ENCODE data around the gene MPHOSPH10. TPM values are rescaled to one million over a fixed set of nuclear protein-coding genes. Genes with fewer than 3 reads are reported as not detected.

Gene MPHOSPH10
- total and polyA plus RNA-seq, 2 experiments from 2014 or later = 18.9 to 26.4 TPM

- H3K4me3 ChIP-seq = no peak overlapping the region
- no peaks in the 10 kb centered on the region for H3K79me2 ChIP-seq (ENCODE audit: insufficient read depth)
- 19 to 39% methylated on average over 2 of the region's 2 CpGs for WGBS, 2 experiments (ENCODE audit: low coverage in 1 of 2, low lambda C conversion rate in 2 of 2, missing lambda C conversion rate in 2 of 2)
- in situ Hi-C loops (cut with MboI) = no loop called here
- DNase-seq = no peak
- H3K9me2 ChIP-seq (ENCODE audit: insufficient read depth) = no peaks in the 10 kb centered on the region
- no peak overlapping the region for H3K9ac ChIP-seq
- no peaks in the 10 kb centered on the region for H3K27me3 ChIP-seq (replicated peaks; ENCODE audit: insufficient read depth)
- H3K4me1 ChIP-seq (ENCODE audit: insufficient read depth) = peaks cover 9% of the 10 kb centered on the region; the same call in 1 of the 2 replicates
- H3K36me3 ChIP-seq (ENCODE audit: low read depth) = no peaks in the 10 kb centered on the region
- H3F3A ChIP-seq (ENCODE audit: insufficient read depth) = no peaks in the 10 kb centered on the region
- H3K4me2 ChIP-seq (ENCODE audit: unreplicated experiment) = no peak overlapping the region
- H2AFZ ChIP-seq = no peak overlapping the region
- no peak overlapping the region for H3K27ac ChIP-seq
- H3K9me3 ChIP-seq (ENCODE audit: low read depth) = no peaks in the 10 kb centered on the region
- TF ChIP-seq EZH2 (IDR thresholded peaks at IDR 0.05; ENCODE audit: insufficient read depth, poor library complexity, severe bottlenecking) = no peak
- no peak for TF ChIP-seq EZH2phosphoT487 (IDR thresholded peaks at IDR 0.05; ENCODE audit: insufficient read depth, low read depth)
- no peaks in the 10 kb centered on the region for H4K20me1 ChIP-seq (ENCODE audit: insufficient read depth)
Measured at GRCh38 chr2:71187589-71187988, 57.2 kb downstream of the MPHOSPH10 start.

- in situ Hi-C loops (cut with MboI) = no loop called here
- no peaks in the 10 kb centered on the region for H3K9me3 ChIP-seq (ENCODE audit: low read depth)
- H3K4me3 ChIP-seq = no peak overlapping the region
- H3K27me3 ChIP-seq (replicated peaks; ENCODE audit: insufficient read depth) = no peaks in the 10 kb centered on the region
- H3K4me2 ChIP-seq (ENCODE audit: unreplicated experiment) = no peak overlapping the region
- H3K9me2 ChIP-seq (ENCODE audit: insufficient read depth) = no peaks in the 10 kb centered on the region
- H3K79me2 ChIP-seq (ENCODE audit: insufficient read depth) = no peaks in the 10 kb centered on the region
- peak; percentile 59 for DNase-seq
- H3K27ac ChIP-seq = no peak overlapping the region
- H3F3A ChIP-seq (ENCODE audit: insufficient read depth) = no peaks in the 10 kb centered on the region
- H2AFZ ChIP-seq = no peak overlapping the region
- no peak overlapping the region for H3K9ac ChIP-seq
- no peaks in the 10 kb centered on the region for H3K4me1 ChIP-seq (ENCODE audit: insufficient read depth)
- H4K20me1 ChIP-seq (ENCODE audit: insufficient read depth) = no peaks in the 10 kb centered on the region
- H3K36me3 ChIP-seq (ENCODE audit: low read depth) = no peaks in the 10 kb centered on the region
- WGBS, 2 experiments (ENCODE audit: low coverage in 1 of 2, low lambda C conversion rate in 2 of 2, missing lambda C conversion rate in 2 of 2) = 21 to 28% methylated on average over 3 of the region's 3 CpGs
- no peak for TF ChIP-seq EZH2phosphoT487 (IDR thresholded peaks at IDR 0.05; ENCODE audit: insufficient read depth, low read depth)
Measured at GRCh38 chr2:71190656-71191569, 60.5 kb downstream of the MPHOSPH10 start.

GRCh38 chr2:71191570-71191943 lies 61.1 kb downstream of the MPHOSPH10 start:
- Histone ChIP-seq H3K4me3 (no peak overlapping the region), H2AFZ (no peak overlapping the region), H3K79me2 (ENCODE audit: insufficient read depth) (no peaks in the 10 kb centered on the region), H3K9me2 (ENCODE audit: insufficient read depth) (no peaks in the 10 kb centered on the region), H3K9me3 (ENCODE audit: low read depth) (no peaks in the 10 kb centered on the region), H3K27me3 (replicated peaks; ENCODE audit: insufficient read depth) (0 out of 2 replicates have a peak, but pooled peaks cover 5% of the 10 kb centered on the region), H4K20me1 (ENCODE audit: insufficient read depth) (no peaks in the 10 kb centered on the region), H3K36me3 (ENCODE audit: low read depth) (no peaks in the 10 kb centered on the region), H3K9ac (no peak overlapping the region), H3K4me2 (ENCODE audit: unreplicated experiment) (no peak overlapping the region), H3K27ac (no peak overlapping the region), H3K4me1 (ENCODE audit: insufficient read depth) (no peaks in the 10 kb centered on the region), H3F3A (ENCODE audit: insufficient read depth) (no peaks in the 10 kb centered on the region)
- TF ChIP-seq EZH2 (IDR thresholded peaks at IDR 0.05; ENCODE audit: insufficient read depth, poor library complexity, severe bottlenecking) = no peak
- TF ChIP-seq EZH2phosphoT487 (IDR thresholded peaks at IDR 0.05; ENCODE audit: insufficient read depth, low read depth) = no peak
- no peak for DNase-seq
- in situ Hi-C loops (cut with MboI) = no loop called here
- WGBS, 2 experiments (ENCODE audit: low coverage in 1 of 2, low lambda C conversion rate in 2 of 2, missing lambda C conversion rate in 2 of 2) = 74 to 78% methylated on average over 3 of the region's 3 CpGs

Small RNA genes lying within 50 kb of the gene (small RNA-seq; reads per million reads assigned to genes)
- gene AC007881.1 (ENCODE audit: low read depth, low replicate concordance) = not detected

Other genes starting within 250 kb of the MPHOSPH10 start
- 1.1 and 2.0 TPM in 2 replicates for gene VAX2, start 230.1 kb upstream of the MPHOSPH10 start, total RNA-seq (2014; rRNA removed; shearing (Covaris generic))
- gene VAX2, start 230.1 kb upstream of the MPHOSPH10 start, polyA plus RNA-seq (2016; fragmentation: Nextera tagmentation; extraction: Ambion mirVana) = 0.85 and 1.5 TPM in 2 replicates
- not detected in 2 replicates for gene ATP6V1B1, start 194.7 kb upstream of the MPHOSPH10 start, total RNA-seq (2014; rRNA removed; shearing (Covaris generic))
- 0.60 TPM in 1 of 2 replicates, not detected in the other for gene ATP6V1B1, start 194.7 kb upstream of the MPHOSPH10 start, polyA plus RNA-seq (2016; fragmentation: Nextera tagmentation; extraction: Ambion mirVana)
- not detected in 2 replicates for gene ANKRD53, start 152.0 kb upstream of the MPHOSPH10 start, total RNA-seq (2014; rRNA removed; shearing (Covaris generic))
- gene ANKRD53, start 152.0 kb upstream of the MPHOSPH10 start, polyA plus RNA-seq (2016; fragmentation: Nextera tagmentation; extraction: Ambion mirVana) = 0.65 and 1.2 TPM in 2 replicates
- gene TEX261, start 135.8 kb upstream of the MPHOSPH10 start, total RNA-seq (2014; rRNA removed; shearing (Covaris generic)) = 46.9 and 64.1 TPM in 2 replicates
- 54.1 and 55.7 TPM in 2 replicates for gene TEX261, start 135.8 kb upstream of the MPHOSPH10 start, polyA plus RNA-seq (2016; fragmentation: Nextera tagmentation; extraction: Ambion mirVana)
- 65.8 and 86.4 TPM in 2 replicates for gene NAGK, start 62.0 kb upstream of the MPHOSPH10 start, total RNA-seq (2014; rRNA removed; shearing (Covaris generic))
- gene NAGK, start 62.0 kb upstream of the MPHOSPH10 start, polyA plus RNA-seq (2016; fragmentation: Nextera tagmentation; extraction: Ambion mirVana) = 136 and 142 TPM in 2 replicates
- 16.5 and 21.1 TPM in 2 replicates for gene MCEE, start 405 bp upstream of the MPHOSPH10 start, total RNA-seq (2014; rRNA removed; shearing (Covaris generic))
- gene MCEE, start 405 bp upstream of the MPHOSPH10 start, polyA plus RNA-seq (2016; fragmentation: Nextera tagmentation; extraction: Ambion mirVana) = 30.6 and 33.3 TPM in 2 replicates
- under 0.01 TPM in 2 replicates for gene PAIP2B, start 96.5 kb downstream of the MPHOSPH10 start, total RNA-seq (2014; rRNA removed; shearing (Covaris generic))
- gene PAIP2B, start 96.5 kb downstream of the MPHOSPH10 start, polyA plus RNA-seq (2016; fragmentation: Nextera tagmentation; extraction: Ambion mirVana) = 0.10 and 0.11 TPM in 2 replicates
- 75.0 and 83.0 TPM in 2 replicates for gene ZNF638, start 201.1 kb downstream of the MPHOSPH10 start, total RNA-seq (2014; rRNA removed; shearing (Covaris generic))
- 43.5 and 44.0 TPM in 2 replicates for gene ZNF638, start 201.1 kb downstream of the MPHOSPH10 start, polyA plus RNA-seq (2016; fragmentation: Nextera tagmentation; extraction: Ambion mirVana)